HepG2 (cell line): ENCODE measurements around the gene CCDC9B. TPM values are rescaled to one million over a fixed set of nuclear protein-coding genes. Genes with fewer than 3 reads are reported as not detected.

Source experiments
- CBX5 ChIP-seq: sonication (generic); formaldehyde crosslinking; IDR thresholded peaks from 2 replicates; pipeline ENCODE4 v1.4.0; 2020; ENCODE audit warnings: missing genetic modification reagents, borderline replicate concordance
- CCDC6 ChIP-seq: sonication (generic); formaldehyde crosslinking; IDR thresholded peaks from 2 replicates; pipeline ENCODE4 v1.8.1; 2022; ENCODE audit warnings: mild to moderate bottlenecking, missing genetic modification reagents, moderate library complexity
- DMAP1 ChIP-seq: IDR thresholded peaks from 2 replicates; pipeline ENCODE4 v1.6.1; 2016
- NCOA2 ChIP-seq: sonication (generic); formaldehyde crosslinking; IDR thresholded peaks from 2 replicates; pipeline ENCODE4 v1.8.0; 2022; ENCODE audit warnings: inconsistent platforms
- NCOA5 ChIP-seq: sonication (generic); formaldehyde crosslinking; IDR thresholded peaks from 2 replicates; pipeline ENCODE4 v1.4.0; 2020; ENCODE audit warnings: missing genetic modification reagents
- ZNF274 ChIP-seq: sonication (generic); formaldehyde crosslinking; IDR thresholded peaks from 2 replicates; pipeline ENCODE4 v1.5.1; 2020; ENCODE audit warnings: mild to moderate bottlenecking, missing genetic modification reagents
- ZNF441 ChIP-seq: sonication (generic); formaldehyde crosslinking; IDR thresholded peaks from 2 replicates; pipeline ENCODE4 v1.7.0; 2021; ENCODE audit warnings: missing genetic modification reagents, borderline replicate concordance
- ZNF510 ChIP-seq: sonication (generic); formaldehyde crosslinking; IDR thresholded peaks from 2 replicates; pipeline ENCODE4 v1.4.0; 2020; ENCODE audit warnings: low read depth, mild to moderate bottlenecking, missing genetic modification reagents
- polyA plus RNA-seq, 8 experiments: library from polyadenylated mRNA; depleted of rRNA in 3 of 8; stranded (reverse) in 7 of 8; unstranded in 1 of 8; fragments of >200 nt; fragmentation: Illumina TruSeq in 4 of 8; extraction: Trizol in 4 of 8; gene quantifications; 2 replicates each; pipeline versions ENCODE4 v1.2.1 to v1.2.3, GENCODE V29; 2011 to 2016; ENCODE audit warnings: low read depth in 4 of 8, missing spikeins in 1 of 8, mixed read lengths in 1 of 8; ENCODE audit not compliant: insufficient read depth in 1 of 8
- total RNA-seq, 5 experiments: library from RNA; depleted of rRNA; stranded (reverse); fragments of >200 nt; fragmentation: Illumina TruSeq; extraction: Trizol; gene quantifications; 2 replicates each; pipeline ENCODE4 v1.2.3, GENCODE V29; 2016; ENCODE audit warnings: low read depth in 1 of 5
- TF ChIP-seq, protein P1 (sequence below): sonication (generic); formaldehyde crosslinking; IDR thresholded peaks from 2 replicates; pipeline ENCODE4 v1.4.0; 2020; ENCODE audit warnings: missing genetic modification reagents
- TF ChIP-seq, protein P2 (sequence below): sonication (generic); formaldehyde crosslinking; IDR thresholded peaks from 2 replicates; pipeline ENCODE4 v1.4.0; 2020; ENCODE audit warnings: mild to moderate bottlenecking, missing genetic modification reagents
- TF ChIP-seq, protein P3 (sequence below): sonication (generic); formaldehyde crosslinking; IDR thresholded peaks from 2 replicates; pipeline ENCODE4 v1.5.0; 2020; ENCODE audit warnings: mild to moderate bottlenecking, missing genetic modification reagents, borderline replicate concordance
- TF ChIP-seq, protein P4 (sequence below): sonication (generic); formaldehyde crosslinking; IDR thresholded peaks from 2 replicates; pipeline ENCODE4 v1.8.0; 2023; ENCODE audit warnings: mild to moderate bottlenecking, missing genetic modification reagents
- TF ChIP-seq, protein P5 (sequence below): sonication (generic); formaldehyde crosslinking; IDR thresholded peaks from 2 replicates; pipeline ENCODE4 v1.4.0; 2020; ENCODE audit warnings: low read depth, missing genetic modification reagents

The CCDC9B gene
- total and polyA plus RNA-seq, 2 of the 13 experiments (the other 11 are each of a cell fraction or from before 2014, with no cell fraction given) = 0.98 to 1.6 TPM

DNA sequence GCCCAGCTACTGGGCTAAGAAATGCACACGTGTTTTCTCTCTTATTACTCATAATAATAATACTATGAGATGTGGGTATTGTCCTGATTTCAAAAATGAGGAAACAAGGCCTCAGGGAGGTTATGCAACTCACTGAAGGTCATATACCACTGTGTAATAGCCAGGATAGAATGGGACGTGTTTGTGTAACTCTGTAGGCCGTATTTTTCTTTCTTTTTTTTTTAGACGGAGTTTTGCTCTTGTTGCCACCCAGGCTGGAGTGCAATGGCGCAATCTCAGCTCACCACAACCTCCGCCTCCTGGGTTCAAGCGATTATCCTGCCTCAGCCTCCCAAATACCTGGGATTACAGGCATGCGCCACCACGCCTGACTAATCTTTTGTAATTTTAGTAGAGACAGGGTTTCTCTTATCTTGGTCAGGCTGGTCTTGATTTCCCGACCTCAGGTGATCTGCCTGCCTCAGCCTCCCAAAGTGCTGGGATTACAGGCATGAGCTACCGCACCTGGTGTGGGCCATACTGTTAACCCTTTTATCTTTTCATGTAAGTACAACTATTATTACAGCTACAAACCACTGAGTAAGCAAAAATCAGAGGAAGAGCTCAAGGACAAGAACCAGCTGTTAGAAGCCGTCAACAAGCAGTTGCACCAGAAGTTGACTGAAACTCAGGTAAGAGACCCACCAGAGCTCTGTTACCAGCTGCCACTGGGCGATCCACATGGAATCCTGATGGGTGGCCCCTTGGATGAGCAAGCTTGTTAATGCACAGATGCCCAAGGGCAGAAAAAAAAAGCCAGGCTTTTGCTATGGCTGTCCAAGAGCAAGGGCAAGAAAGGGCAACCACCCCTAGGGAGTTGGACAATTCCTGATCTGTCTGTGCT, 48.4 kb upstream of the CCDC9B start (continued):
- TF ChIP-seq, protein P1, sequence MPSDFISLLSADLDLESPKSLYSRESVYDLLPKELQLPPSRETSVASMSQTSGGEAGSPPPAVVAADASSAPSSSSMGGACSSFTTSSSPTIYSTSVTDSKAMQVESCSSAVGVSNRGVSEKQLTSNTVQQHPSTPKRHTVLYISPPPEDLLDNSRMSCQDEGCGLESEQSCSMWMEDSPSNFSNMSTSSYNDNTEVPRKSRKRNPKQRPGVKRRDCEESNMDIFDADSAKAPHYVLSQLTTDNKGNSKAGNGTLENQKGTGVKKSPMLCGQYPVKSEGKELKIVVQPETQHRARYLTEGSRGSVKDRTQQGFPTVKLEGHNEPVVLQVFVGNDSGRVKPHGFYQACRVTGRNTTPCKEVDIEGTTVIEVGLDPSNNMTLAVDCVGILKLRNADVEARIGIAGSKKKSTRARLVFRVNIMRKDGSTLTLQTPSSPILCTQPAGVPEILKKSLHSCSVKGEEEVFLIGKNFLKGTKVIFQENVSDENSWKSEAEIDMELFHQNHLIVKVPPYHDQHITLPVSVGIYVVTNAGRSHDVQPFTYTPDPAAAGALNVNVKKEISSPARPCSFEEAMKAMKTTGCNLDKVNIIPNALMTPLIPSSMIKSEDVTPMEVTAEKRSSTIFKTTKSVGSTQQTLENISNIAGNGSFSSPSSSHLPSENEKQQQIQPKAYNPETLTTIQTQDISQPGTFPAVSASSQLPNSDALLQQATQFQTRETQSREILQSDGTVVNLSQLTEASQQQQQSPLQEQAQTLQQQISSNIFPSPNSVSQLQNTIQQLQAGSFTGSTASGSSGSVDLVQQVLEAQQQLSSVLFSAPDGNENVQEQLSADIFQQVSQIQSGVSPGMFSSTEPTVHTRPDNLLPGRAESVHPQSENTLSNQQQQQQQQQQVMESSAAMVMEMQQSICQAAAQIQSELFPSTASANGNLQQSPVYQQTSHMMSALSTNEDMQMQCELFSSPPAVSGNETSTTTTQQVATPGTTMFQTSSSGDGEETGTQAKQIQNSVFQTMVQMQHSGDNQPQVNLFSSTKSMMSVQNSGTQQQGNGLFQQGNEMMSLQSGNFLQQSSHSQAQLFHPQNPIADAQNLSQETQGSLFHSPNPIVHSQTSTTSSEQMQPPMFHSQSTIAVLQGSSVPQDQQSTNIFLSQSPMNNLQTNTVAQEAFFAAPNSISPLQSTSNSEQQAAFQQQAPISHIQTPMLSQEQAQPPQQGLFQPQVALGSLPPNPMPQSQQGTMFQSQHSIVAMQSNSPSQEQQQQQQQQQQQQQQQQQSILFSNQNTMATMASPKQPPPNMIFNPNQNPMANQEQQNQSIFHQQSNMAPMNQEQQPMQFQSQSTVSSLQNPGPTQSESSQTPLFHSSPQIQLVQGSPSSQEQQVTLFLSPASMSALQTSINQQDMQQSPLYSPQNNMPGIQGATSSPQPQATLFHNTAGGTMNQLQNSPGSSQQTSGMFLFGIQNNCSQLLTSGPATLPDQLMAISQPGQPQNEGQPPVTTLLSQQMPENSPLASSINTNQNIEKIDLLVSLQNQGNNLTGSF (CRISPR knock-in tag) = no peak
- TF ChIP-seq, protein P2, sequence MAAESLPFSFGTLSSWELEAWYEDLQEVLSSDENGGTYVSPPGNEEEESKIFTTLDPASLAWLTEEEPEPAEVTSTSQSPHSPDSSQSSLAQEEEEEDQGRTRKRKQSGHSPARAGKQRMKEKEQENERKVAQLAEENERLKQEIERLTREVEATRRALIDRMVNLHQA (CRISPR knock-in tag) = no peak
- TF ChIP-seq, protein P3, sequence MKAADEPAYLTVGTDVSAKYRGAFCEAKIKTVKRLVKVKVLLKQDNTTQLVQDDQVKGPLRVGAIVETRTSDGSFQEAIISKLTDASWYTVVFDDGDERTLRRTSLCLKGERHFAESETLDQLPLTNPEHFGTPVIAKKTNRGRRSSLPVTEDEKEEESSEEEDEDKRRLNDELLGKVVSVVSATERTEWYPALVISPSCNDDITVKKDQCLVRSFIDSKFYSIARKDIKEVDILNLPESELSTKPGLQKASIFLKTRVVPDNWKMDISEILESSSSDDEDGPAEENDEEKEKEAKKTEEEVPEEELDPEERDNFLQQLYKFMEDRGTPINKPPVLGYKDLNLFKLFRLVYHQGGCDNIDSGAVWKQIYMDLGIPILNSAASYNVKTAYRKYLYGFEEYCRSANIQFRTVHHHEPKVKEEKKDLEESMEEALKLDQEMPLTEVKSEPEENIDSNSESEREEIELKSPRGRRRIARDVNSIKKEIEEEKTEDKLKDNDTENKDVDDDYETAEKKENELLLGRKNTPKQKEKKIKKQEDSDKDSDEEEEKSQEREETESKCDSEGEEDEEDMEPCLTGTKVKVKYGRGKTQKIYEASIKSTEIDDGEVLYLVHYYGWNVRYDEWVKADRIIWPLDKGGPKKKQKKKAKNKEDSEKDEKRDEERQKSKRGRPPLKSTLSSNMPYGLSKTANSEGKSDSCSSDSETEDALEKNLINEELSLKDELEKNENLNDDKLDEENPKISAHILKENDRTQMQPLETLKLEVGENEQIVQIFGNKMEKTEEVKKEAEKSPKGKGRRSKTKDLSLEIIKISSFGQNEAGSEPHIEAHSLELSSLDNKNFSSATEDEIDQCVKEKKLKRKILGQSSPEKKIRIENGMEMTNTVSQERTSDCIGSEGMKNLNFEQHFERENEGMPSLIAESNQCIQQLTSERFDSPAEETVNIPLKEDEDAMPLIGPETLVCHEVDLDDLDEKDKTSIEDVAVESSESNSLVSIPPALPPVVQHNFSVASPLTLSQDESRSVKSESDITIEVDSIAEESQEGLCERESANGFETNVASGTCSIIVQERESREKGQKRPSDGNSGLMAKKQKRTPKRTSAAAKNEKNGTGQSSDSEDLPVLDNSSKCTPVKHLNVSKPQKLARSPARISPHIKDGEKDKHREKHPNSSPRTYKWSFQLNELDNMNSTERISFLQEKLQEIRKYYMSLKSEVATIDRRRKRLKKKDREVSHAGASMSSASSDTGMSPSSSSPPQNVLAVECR (CRISPR knock-in tag) = no peak
- TF ChIP-seq NCOA2 (CRISPR knock-in tag) (no peak), ZNF441 (CRISPR knock-in tag) (no peak), ZNF510 (CRISPR knock-in tag) (no peak), NCOA5 (no peak), ZNF274 (CRISPR knock-in tag) (no peak), CCDC6 (no peak), DMAP1 (CRISPR knock-in tag) (no peak), CBX5 (CRISPR knock-in tag) (no peak)
- TF ChIP-seq, protein P4, sequence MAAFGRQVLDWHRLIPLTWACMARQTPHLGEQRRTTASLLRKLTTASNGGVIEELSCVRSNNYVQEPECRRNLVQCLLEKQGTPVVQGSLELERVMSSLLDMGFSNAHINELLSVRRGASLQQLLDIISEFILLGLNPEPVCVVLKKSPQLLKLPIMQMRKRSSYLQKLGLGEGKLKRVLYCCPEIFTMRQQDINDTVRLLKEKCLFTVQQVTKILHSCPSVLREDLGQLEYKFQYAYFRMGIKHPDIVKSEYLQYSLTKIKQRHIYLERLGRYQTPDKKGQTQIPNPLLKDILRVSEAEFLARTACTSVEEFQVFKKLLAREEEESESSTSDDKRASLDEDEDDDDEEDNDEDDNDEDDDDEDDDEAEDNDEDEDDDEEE (CRISPR knock-in tag) = no peak
- TF ChIP-seq, protein P5, sequence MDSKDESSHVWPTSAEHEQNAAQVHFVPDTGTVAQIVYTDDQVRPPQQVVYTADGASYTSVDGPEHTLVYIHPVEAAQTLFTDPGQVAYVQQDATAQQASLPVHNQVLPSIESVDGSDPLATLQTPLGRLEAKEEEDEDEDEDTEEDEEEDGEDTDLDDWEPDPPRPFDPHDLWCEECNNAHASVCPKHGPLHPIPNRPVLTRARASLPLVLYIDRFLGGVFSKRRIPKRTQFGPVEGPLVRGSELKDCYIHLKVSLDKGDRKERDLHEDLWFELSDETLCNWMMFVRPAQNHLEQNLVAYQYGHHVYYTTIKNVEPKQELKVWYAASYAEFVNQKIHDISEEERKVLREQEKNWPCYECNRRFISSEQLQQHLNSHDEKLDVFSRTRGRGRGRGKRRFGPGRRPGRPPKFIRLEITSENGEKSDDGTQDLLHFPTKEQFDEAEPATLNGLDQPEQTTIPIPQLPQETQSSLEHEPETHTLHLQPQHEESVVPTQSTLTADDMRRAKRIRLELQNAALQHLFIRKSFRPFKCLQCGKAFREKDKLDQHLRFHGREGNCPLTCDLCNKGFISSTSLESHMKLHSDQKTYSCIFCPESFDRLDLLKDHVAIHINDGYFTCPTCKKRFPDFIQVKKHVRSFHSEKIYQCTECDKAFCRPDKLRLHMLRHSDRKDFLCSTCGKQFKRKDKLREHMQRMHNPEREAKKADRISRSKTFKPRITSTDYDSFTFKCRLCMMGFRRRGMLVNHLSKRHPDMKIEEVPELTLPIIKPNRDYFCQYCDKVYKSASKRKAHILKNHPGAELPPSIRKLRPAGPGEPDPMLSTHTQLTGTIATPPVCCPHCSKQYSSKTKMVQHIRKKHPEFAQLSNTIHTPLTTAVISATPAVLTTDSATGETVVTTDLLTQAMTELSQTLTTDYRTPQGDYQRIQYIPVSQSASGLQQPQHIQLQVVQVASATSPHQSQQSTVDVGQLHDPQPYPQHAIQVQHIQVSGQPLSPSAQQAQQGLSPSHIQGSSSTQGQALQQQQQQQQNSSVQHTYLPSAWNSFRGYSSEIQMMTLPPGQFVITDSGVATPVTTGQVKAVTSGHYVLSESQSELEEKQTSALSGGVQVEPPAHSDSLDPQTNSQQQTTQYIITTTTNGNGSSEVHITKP (CRISPR knock-in tag) = no peak
